DMS53 treated with DMSO at 0.1 percent for 48 hours (cell line): ENCODE measurements around the gene PSTPIP1.
"Not testable (repeated sequence)": the region's sequence is repeated elsewhere in the genome, so short reads cannot be mapped to it uniquely, and the experiment has no call there.

ENCODE experiments used
- DNase-seq: peaks from one replicate; lab custom pipeline; 2025; ENCODE audit not compliant: unreplicated experiment; lab: John Stamatoyannopoulos, UW

Gene PSTPIP1

GRCh38 chr15:76994971-76995945 lies at the start of gene PSTPIP1:
Gene PSTPIP1, plus strand, starts transcription at chr15:76995126. Its CDS starts 448 bp downstream, at chr15:76995574.
- DNase-seq, result no peak

GRCh38 chr15:76945494-76946093 lies 49.3 kb upstream of the PSTPIP1 start:
- no peak for DNase-seq

- no peak for DNase-seq
Observed at GRCh38 chr15:76947454-76947853, 47.5 kb upstream of the PSTPIP1 start.

GRCh38 chr15:76951220-76951619 lies 43.7 kb upstream of the PSTPIP1 start:
- DNase-seq, result no peak

GRCh38 chr15:76953913-76954312 lies 41.0 kb upstream of the PSTPIP1 start:
- no peak for DNase-seq

GRCh38 chr15:76954744-76955143 lies 40.2 kb upstream of the PSTPIP1 start:
- DNase-seq, result no peak

- DNase-seq, result no peak
Observed at GRCh38 chr15:76961268-76962011, 33.5 kb upstream of the PSTPIP1 start.

- no peak for DNase-seq
Observed at GRCh38 chr15:76962337-76963013, 32.5 kb upstream of the PSTPIP1 start.

GRCh38 chr15:76963596-76963995 lies 31.3 kb upstream of the PSTPIP1 start:
- DNase-seq, result no peak

- DNase-seq, result no peak
Observed at GRCh38 chr15:76964157-76964556, 30.8 kb upstream of the PSTPIP1 start.

GRCh38 chr15:76966051-76966450 lies 28.9 kb upstream of the PSTPIP1 start:
- not testable (repeated sequence) for DNase-seq

- no peak for DNase-seq
Observed at GRCh38 chr15:76967067-76967466, 27.9 kb upstream of the PSTPIP1 start.

- DNase-seq, result no peak
Observed at GRCh38 chr15:76968306-76968705, 26.6 kb upstream of the PSTPIP1 start.

GRCh38 chr15:76972389-76973361 lies 22.3 kb upstream of the PSTPIP1 start:
- no peak for DNase-seq

GRCh38 chr15:76973362-76973743 lies 21.6 kb upstream of the PSTPIP1 start:
- DNase-seq, result no peak

- no peak for DNase-seq
Observed at GRCh38 chr15:76973906-76974305, 21.0 kb upstream of the PSTPIP1 start.

GRCh38 chr15:76974456-76975036 lies 20.4 kb upstream of the PSTPIP1 start:
- DNase-seq, result no peak

GRCh38 chr15:76976141-76976540 lies 18.8 kb upstream of the PSTPIP1 start:
- DNase-seq, result no peak

- DNase-seq, result no peak
Observed at GRCh38 chr15:76976572-76977270, 18.2 kb upstream of the PSTPIP1 start.
